GM12874 (cell line): ENCODE results near the gene FCHSD2.

Experiments
- CTCF ChIP-seq: IDR thresholded peaks from 2 replicates; pipeline ENCODE4 v1.5.1; 2011; ENCODE audit warnings: low read depth, mild to moderate bottlenecking, control low read depth, low read length, moderate library complexity; ENCODE audit not compliant: insufficient read depth

Gene FCHSD2

GRCh38 chr11:72793425-72794367, 348.4 kb downstream of the FCHSD2 start, which contains the start of gene STARD10:
Gene STARD10, minus strand, starts transcription at chr11:72794047. Its CDS starts 12,866 bp downstream, at chr11:72781181.
- TF ChIP-seq CTCF = peak; percentile 98

- TF ChIP-seq CTCF = no peak
Observed at GRCh38 chr11:72793076-72793424, 349.1 kb downstream of the FCHSD2 start.

GRCh38 chr11:72792437-72793021, 349.6 kb downstream of the FCHSD2 start:
- no peak for TF ChIP-seq CTCF

- no peak for TF ChIP-seq CTCF
Observed at GRCh38 chr11:72789493-72790131, 352.5 kb downstream of the FCHSD2 start.

GRCh38 chr11:72788241-72788640, 353.9 kb downstream of the FCHSD2 start:
- no peak for TF ChIP-seq CTCF

GRCh38 chr11:72787216-72788104, 354.7 kb downstream of the FCHSD2 start:
- peak; percentile 37; the same call in 1 of the 2 replicates for TF ChIP-seq CTCF
